ENCODE data around the gene UROC1.

DNA sequence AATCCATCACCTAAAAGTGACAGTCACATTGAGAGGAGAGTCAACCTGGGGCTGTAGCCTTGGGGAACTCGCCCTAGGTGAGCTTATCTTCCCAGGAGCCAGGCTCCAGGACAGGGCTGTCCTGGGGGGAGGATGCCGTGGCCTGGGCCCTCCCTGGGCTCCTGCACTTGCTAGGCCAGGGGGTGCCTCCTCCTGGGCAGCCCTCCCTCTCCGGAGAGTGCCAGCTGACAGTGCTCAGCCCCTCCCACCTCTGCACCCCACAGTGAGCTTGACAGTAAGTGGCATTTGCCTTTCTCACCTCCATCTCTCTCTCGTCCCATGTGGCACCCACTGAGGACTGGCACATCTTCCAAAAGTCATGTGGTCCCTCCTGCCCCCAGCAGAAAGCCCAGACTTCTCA, 19.1 kb downstream of the UROC1 start:
- TF ChIP-seq GATA2 (IDR thresholded peaks at IDR 0.05; ENCODE audit: low read depth, low read length) (no peak), GATA3 (IDR thresholded peaks at IDR 0.05; ENCODE audit: low read depth, low read length) (no peak)
